M059J (cell line): ENCODE data around the gene PPP1R14B. TPM values are rescaled to one million over a fixed set of nuclear protein-coding genes. Genes with fewer than 3 reads are reported as not detected.

Experiments used
- DNase-seq: peaks from one replicate; pipeline ENCODE4 v3.0.0-alpha.2; 2012; ENCODE audit warnings: low read depth
- total RNA-seq: library from RNA; depleted of rRNA; stranded (reverse); fragments of >200 nt; shearing (Covaris generic); gene quantifications from 2 replicates; pipeline ENCODE4 v1.2.3, GENCODE V29; 2014; rRNA removed

PPP1R14B gene, protein sequence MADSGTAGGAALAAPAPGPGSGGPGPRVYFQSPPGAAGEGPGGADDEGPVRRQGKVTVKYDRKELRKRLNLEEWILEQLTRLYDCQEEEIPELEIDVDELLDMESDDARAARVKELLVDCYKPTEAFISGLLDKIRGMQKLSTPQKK
- total RNA-seq = 248 and 263 TPM in 2 replicates

DNA sequence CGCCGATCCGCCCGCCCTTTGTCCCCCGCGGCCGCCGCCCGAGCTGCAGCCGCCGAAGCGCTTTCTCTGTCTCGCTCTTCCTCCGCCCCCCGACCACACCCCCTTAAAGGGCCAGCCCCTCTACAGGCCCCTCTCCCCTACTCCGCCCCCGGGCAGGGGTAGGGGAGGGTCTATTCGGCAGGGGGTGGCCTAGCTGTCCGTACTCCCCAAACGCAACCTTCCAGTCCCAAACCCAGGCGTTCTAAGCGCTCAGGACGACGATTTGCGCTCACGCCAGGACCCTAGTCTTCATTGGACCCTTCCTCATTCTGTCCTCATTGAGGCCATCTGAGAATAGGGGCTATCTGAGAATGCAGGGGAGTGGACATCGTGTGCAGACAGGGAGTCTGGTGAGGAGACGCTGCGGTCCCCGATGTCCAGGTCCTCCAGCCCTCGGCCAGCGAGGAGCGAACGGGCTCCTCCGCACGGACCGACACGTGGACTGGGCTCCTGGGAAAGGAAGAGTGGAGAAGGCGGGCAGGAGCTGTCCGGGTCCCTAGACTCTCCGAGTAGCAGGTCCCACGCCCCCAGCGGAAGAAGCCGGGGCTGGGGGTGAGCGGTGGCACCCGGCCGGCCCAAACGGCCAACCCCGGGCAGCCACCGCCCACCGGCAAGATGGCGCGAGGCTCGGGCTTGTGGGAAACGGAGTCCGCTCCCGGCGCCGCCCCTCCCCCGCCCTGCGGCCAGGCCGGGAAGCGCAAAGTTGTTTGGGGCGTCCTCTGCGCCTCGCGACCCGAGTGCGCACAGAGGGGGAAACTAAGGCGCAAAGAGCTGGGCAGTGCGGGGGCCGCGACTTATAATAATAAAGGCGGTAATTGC is at the start of gene PPP1R14B:
Gene PPP1R14B, minus strand, starts transcription at position 73 of the 858 bp plus-strand sequence. CDS start 270 bp downstream, outside the sequence.
- DNase-seq = peak; percentile 88

DNA sequence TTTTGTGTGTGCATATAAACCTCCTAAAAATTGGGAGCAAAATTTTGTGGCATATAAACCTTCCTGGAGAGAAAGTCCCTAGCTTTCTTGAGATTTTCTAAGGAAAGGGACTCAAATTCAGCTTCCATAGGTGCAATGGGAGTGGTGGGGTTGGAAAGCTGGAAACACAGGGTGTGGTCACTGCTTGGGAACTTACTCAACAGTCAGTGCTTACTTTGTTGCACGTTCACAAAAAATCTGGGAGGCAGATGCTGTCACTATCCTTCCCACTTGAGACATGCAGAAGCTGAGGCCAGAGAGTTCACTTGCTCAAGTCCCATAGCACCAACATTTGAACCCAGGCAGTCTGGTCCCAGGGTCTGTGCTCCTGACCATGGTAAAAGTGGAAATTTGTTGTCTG is 49.5 kb upstream of the PPP1R14B start:
- DNase-seq = no peak

DNA sequence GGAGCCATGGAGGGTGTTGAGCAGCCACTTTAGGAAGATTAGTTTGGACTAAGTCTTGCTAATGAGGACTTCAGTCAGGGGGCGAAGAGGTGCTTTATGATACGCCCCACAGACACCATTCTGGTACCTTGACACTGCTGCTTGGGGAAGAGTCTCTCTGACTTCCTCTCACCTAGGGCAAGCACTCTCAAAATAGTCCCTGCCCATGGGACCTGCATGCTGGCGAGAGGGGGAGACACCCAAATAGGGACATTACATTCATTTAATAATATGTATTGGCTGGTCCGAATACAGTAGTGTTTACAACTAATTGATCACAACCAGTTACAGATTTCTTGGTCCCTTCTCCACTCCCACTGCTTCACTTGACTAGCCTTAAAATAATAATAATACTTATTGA is 49.0 kb upstream of the PPP1R14B start:
- DNase-seq = no peak

DNA sequence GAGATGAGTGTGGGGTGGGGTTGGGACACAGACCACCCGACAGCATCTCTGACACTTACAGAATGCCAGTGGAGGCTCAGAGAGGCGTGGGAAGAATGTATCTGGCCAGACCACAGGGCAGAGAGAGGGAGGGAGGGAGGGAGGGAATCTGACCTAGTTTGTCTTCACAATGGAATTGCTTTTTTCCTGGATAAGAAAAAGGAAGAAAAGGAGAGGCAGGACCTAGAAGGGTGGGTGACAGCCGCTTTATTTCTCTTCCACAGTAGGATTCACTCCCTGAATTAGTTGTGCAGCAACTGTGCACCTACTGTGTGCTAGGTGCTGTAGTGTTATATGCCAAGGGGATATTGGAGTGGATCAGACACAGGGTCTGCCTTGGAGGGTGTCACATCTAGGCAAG is 48.0 kb upstream of the PPP1R14B start:
- DNase-seq = no peak

DNA sequence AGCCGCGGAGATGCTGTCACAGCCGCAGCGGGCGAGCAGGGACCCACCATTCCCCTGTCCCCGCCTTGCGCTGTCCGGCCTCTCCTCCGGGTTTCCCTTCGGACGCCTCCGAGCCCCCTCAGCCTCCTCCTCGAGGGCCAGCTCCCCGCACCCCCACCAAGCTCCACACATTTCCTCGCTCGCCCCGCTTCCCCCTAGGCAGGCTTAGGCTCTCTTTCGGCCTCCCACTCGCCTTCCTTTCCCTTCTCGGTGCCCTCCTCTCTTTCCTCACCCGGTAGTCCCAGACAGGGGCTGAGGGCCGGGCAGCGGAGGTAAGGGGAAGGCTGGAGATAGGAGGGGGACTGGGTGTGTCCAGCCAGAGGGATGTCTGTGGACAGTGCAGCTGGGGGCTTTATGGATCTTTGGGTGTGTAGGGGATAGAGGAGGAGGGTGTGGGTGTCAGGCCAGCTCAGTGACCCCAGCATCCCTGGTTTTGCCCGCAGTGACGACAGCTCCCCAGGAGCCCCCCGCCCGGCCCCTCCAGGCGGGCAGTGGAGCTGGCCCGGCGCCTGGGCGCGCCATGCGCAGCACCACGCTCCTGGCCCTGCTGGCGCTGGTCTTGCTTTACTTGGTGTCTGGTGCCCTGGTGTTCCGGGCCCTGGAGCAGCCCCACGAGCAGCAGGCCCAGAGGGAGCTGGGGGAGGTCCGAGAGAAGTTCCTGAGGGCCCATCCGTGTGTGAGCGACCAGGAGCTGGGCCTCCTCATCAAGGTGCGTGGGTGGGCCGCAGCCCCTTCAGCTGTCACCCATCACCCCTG is 45.9 kb upstream of the PPP1R14B start:
- no peak for DNase-seq

DNA sequence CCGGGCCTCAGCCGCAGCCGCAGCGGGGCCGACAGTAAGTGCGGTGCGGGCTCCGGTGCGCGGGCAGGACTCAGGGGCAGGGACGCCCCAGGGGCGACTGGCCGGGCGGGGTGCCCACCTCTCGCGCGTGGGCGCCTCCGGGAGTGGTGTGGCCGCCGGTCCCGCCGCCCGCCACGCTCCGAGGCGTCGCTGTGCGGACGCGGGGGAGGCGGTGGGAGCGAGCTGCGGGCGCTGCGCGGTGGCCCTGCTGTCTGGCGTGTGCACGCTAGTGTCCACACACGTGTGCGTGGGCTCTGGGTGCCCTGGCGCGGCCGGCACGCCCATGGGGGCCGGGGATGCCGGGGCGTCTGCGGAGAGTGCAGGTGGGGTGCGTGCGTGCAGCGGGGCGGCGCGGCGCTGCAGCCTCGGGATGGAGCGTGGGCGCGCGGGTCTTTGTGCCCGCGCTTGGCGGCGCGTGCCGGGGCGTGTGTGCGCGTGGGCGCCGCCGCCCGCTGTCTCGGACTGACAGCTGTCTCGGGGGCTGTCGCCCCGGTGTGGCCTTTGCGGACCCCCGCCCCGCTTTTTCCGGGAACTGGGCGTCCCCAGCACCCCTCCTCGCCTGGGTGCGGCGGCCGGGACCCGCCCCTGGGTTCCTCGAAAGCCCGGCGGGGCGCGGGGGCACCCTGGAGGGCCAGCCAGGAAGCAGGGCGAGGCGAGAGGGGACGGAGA is 45.2 kb upstream of the PPP1R14B start:
- no peak for DNase-seq

DNA sequence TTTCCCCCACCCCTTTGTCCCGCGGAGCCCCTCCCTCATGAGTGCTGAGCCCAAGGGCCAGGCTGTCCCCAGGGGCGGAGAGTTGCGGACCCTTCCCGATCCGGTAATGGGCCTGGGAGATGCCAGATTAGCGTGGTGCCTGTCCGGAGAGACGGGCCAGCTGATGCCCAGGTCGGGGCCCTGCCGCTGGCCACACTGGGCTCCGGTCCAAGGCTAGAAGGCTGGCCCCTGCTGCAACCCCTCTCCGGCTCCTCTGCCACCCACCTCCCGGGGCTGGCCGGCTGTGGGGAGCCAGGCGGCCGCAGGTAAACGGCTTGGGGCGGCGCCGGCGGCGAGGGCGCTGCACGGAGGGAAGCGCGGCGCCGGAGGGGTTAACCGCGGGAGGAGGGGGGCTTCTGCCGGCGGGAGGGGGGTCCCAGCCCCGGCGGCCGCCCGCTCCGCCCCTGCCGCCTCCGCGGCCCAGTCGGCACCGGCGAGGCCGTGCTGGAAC is 44.6 kb upstream of the PPP1R14B start, which contains the start of gene KCNK4:
Gene KCNK4, plus strand, starts transcription at position 41 of the 490 bp plus-strand sequence. CDS start 1,717 bp downstream, outside the sequence.
- no peak for DNase-seq

DNA sequence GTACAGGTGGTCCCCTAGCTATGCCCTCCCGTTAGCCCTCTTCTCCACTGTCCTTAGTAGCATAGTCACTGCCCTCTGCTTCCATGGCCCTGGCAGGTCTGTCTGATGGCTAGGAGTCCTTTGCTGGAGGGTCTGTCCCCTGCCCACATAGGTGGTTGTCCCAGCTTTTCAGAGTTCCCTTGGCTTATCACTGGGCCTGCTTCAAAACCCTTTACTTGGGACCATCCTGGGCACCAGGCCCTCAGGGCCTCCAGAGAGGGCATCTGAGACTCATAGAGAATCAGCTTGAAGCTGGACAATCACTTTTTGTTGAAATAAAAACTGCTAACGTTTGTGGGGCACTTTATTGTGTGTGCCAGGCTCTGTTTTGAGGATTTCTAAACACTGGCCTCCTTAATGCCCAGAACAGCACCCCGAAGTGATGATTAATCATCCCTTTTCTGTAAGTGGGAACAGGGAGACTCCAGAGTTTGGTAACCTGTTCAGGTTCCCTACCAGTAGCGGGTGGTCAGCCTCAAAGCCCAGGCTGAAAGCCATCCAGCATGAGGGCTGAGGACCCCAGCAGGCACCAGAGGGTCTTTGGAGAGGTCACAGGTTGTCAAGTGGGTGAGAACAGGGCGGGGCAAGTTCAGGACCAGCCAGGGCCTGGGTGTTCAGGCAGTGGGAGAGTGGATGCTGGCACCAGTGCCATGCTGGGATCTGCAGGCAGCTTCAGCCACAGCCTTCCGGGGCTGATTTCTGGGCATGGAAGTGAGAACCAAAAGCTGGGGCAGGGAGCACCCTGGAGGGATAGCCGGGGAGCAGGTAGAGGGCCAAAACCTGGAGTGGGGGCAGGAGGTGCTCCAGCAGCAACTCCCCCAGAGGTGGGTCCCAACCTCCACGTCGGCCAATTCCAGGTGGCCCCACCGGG is 43.9 kb upstream of the PPP1R14B start:
- DNase-seq = no peak

DNA sequence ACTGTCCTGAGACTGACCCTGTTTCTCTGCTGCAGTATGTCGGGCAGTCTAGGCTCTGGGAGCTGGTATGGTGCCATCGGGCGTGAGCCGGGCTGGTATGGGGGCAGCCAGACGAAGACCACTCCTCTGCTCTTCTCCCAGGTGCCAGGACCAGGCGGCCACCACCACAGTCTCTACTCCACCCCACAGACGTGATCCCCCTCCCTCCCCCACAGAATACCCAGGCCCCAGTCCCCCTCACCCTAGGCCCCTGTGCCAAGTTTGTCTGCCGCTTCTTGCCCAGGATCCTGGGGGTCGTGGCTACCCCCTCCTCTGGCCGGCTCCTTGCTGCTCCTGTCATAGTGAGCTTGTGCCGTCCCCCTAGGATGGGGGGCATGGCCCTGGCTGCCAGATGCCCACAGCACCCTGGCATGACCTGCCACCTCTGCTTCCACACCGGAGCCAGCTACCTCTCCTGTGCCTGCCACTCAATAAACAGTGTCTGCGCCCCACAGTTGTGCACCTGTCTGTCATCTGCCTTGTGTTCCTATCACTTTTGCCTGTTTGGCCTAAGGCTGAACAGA is 42.3 kb upstream of the PPP1R14B start:
- DNase-seq = no peak

DNA sequence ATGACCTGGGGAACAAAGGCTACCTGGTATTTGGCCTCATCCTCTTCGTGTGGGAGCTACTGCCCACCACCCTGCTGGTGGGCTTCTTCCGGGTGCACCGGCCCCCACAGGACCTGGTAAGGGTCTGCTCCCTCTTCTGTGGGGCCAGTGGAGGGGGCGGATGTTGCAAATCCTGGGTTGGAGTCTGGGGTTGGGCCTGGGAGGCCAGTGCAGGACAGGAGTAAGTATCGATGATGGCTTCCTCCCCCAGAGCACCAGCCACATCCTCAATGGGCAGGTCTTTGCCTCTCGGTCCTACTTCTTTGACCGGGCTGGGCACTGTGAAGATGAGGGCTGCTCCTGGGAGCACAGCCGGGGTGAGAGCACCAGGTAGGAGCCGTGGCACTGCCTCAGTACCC is 41.6 kb upstream of the PPP1R14B start:
- DNase-seq = no peak

DNA sequence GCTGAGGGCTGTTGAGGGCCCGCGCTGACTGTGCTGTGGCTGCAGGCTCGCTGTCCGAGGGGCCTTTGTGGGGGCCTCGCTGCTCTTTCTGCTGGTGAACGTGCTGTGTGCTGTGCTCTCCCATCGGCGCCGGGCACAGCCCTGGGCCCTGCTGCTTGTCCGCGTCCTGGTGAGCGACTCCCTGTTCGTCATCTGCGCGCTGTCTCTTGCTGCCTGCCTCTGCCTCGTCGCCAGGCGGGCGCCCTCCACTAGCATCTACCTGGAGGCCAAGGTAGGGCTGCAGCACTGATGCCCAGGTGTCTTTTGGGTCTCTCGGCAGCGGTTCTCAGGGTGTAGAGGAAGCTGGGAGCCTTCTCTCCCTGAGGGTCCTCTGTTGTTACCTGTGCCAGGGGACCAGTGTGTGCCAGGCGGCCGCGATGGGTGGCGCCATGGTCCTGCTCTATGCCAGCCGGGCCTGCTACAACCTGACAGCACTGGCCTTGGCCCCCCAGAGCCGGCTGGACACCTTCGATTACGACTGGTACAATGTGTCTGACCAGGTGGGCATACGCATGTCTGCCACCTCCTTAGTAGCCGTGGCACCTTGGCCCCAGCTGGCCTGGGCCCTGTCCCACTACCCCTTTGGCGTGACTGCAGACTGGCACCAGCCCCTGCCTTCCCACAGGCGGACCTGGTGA is 41.1 kb upstream of the PPP1R14B start:
- no peak for DNase-seq

DNA sequence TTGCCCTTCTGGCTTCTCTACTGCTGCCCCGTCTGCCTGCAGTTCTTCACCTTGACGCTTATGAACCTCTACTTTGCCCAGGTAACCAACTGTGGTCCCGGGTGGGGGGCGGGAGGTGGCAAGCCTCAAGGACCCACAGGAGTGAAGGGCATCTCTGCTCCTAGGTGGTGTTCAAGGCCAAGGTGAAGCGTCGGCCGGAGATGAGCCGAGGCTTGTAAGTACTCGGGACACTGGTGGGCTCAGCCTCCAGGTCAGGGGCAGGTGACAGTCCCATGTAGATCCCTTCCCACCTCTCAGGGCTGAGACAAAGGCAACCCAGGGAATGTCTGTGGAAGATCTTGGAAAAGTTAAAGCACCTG is 40.0 kb upstream of the PPP1R14B start:
- DNase-seq = no peak

DNA sequence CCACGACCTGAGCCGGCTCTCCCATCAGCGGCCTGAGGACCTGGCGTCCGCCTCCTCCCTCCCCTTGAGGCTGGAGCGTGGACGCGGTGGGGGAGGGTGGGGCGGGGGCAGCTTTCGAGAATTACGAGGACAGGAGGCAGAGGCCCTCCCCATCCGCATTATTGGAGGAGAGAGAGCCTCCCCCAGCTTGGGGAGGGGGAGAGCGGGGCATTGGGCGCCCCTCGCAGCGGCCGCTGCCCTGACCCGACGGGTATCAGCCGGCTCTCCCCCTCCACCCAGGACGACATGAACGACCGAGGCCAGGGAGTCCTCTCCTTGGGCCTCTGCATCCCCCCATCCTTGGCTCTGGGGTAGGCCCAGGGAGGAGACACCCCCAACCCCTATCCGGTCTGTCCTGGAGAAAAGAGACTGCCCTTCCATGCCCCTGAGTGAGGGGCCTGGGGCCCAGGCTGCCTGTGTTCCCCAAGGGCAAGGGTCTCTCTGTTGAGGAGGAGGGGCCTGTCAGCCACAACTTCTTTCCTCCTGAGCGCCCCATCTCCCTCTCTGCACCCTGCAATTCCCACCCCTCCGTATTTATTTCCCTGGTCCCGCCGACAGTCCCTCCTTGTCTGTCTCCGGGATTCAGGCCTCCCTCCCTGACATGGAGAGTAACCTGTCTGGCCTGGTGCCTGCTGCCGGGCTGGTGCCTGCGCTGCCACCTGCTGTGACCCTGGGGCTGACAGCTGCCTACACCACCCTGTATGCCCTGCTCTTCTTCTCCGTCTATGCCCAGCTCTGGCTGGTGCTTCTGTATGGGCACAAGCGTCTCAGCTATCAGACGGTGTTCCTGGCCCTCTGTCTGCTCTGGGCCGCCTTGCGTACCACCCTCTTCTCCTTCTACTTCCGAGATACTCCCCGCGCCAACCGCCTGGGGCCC is 39.4 kb upstream of the PPP1R14B start:
- DNase-seq = peak; percentile 35

DNA sequence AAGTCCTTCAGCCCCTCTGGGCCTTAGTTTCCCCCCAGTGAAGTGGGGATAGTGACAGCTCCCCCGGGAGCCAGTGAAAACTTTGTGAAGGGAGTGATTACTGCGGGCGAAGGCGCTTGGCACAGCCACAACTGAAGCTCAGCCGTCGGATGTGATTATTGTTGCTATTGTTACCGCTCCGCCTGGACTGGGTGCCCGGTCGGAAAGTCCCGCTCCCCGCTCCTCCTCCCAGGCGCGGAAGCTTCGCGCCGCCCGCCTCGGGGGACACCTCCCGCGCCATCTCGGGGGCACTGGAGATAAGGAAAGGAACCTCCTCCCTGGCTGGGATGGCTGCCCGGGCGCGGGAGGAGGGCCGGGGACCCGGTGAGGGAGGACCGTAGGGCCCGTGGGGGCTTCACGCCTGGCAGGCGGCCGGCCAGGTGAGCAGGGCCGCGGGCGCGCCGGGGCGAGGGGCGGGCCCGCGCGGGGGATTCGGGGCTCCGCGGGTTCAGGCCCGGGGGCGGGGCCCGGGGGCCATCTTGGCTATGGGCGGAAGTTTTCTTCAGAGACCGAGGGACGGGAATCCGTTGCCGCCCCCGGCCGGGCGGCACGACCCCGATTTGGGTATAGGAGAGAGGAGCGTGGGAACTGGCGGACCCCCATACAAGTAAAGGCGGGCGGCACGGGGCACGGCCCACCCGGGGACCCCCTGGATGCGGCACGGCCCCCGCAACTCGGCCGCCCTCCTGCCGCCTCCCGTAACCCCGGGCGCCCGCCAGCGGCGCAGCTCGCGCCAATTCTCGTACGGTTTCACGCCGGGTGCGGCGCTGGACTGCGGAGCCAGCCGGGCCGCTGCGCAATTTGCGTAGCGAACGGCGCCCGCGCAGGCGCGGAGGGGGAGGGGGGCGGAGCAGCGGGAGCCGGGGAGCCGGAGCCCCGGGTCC is 38.5 kb upstream of the PPP1R14B start, which contains the start of gene GPR137:
Gene GPR137, plus strand, starts transcription at position 887 of the 923 bp plus-strand sequence. CDS start 677 bp downstream, outside the sequence.
- DNase-seq = peak; percentile 73

DNA sequence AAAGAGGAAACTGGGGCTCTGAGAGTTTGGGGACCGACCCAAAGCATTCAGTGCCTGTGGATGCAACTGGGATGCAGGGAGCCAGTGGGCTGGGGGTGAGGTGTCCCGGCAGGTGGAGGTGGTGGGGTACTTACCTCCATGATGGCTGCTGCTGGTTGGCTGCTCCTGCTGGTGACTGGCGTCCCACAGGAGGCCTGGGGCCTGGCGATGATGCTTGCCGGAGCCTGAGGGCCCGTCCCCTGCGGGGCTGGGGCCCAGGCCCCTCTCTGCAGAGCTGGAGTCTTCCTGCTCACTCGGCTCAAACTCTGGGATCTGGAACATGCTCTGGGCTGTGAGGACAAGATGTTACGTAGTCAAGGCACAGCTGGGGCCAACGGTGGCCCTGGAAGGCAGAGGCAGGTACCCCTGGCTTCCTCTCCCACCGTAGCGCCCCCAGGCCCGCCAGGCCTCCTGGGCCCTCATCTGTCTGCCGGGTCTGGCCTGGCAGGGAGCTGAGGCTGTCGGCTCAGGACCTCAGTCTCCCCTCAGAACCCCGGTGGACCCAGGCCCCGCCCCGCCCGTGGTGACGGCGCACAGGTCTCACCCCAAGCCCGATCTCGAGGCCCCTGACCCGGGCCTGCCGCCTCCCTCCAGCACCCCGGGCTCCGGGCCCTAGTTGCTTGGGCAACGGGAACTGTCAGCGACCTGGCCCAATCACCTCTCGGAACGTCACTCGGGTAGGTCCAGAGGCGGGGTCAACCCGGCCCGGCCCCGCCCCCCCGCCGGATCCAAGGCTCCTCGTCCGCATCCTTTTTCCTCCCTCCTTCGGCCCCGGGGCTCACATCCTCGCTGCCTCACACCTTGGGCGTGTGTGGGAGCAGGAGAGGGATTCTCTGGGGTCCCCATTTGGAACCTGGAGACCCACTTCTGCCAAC is 37.6 kb upstream of the PPP1R14B start, which contains the start of gene BAD:
Gene BAD, minus strand, starts transcription at position 618 of the 914 bp plus-strand sequence. Its CDS starts 297 bp downstream, at position 321.
- DNase-seq = peak; percentile 91

DNA sequence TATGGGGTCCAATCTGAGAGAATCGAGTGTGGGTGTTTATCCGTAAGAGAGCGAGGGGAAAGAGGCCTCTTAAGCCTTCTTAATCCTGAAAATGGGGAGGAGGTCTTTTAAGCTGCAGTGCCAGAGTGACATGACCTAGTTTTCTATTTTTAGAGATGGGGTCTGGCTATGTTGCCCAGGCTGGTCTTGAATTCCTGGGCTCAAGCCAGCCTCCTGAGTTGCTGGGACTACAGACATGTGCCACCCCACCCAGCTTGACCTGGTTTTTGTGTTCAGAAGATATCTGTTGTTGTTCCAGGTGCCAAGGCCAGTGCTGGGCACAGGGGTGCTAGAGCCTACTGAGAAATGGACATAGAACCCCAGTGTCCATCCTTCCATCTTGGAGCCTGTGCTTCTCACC is 36.3 kb upstream of the PPP1R14B start:
- DNase-seq = no peak
